ENCODE data around the gene MSH4. TPM values are rescaled to one million over a fixed set of nuclear protein-coding genes. Genes with fewer than 3 reads are reported as not detected.
"Not testable (repeated sequence)": the region's sequence is repeated elsewhere in the genome, so short reads cannot be mapped to it uniquely, and the experiment has no call there.

The MSH4 gene
- total RNA-seq, 4 donors from 2014 or later, result 0.19 to 0.37 (median 0.24) TPM; not detected in 1

DNA sequence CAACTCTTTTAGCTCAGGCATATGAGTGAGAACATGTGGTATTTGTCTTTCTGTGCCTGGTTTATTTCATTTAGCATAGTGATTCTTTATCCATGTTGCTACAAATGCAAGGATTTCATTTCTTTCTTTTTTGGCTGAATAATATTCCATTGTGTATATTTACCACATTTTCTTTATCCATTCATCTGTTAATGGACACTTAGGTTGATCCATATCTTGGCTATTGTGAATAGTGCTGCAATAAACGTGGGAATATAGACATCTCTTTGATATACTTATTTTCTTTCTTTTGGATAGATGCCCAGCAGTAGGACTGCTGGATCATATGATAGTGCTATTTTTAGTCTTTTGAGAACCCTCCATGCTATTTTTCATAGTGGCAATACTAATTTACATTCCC lies 104.7 kb downstream of the MSH4 start:
- DNase-seq (ENCODE audit: low spot score), result no peak
- no peak for ATAC-seq (ENCODE audit: low FRiP score)
- TF ChIP-seq, protein P1, sequence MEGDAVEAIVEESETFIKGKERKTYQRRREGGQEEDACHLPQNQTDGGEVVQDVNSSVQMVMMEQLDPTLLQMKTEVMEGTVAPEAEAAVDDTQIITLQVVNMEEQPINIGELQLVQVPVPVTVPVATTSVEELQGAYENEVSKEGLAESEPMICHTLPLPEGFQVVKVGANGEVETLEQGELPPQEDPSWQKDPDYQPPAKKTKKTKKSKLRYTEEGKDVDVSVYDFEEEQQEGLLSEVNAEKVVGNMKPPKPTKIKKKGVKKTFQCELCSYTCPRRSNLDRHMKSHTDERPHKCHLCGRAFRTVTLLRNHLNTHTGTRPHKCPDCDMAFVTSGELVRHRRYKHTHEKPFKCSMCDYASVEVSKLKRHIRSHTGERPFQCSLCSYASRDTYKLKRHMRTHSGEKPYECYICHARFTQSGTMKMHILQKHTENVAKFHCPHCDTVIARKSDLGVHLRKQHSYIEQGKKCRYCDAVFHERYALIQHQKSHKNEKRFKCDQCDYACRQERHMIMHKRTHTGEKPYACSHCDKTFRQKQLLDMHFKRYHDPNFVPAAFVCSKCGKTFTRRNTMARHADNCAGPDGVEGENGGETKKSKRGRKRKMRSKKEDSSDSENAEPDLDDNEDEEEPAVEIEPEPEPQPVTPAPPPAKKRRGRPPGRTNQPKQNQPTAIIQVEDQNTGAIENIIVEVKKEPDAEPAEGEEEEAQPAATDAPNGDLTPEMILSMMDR (IDR thresholded peaks at IDR 0.05), result no peak

DNA sequence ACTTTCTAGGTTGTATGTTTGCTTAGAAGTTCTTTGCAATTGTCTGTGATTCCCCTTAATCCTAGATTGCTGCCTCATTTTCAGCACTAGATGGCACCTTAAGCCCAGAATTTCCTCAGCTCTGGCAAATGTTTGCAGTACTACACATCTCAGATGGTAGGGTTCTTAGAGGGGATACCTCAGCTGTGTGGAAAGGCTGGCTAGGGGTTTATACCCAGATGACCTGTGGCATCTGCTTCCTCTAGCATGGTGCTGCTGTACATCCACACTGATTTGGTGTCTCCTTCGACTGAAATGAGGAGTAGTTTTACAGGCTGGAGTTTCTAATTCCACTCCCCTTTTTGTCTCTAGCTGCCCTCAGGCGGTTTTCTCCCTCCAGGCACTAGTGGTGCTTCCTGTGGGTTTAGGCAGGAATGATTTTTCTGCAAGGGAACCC lies 112.1 kb downstream of the MSH4 start:
- TF ChIP-seq, protein P1 (IDR thresholded peaks at IDR 0.05), result no peak
- DNase-seq (ENCODE audit: low spot score) (no peak), ATAC-seq (ENCODE audit: low FRiP score) (no peak)

DNA sequence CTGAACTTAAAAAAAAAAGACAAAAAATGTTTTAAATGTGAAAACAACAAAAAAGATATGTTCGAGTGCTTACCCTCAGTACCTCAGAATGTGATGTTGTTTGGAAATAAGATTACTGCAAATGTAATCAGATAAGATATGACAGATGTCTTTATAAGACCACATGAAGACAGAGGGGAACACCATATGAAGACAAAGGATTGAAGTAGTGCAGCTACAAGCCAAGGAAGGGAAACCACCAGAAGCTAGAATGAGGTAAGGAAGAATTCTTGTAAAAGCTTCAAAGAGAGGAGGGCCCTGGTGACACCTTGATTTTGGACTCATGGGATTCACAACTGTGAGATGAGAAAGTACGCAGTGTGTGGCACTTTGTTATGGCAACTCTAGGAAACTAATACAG lies 120.2 kb downstream of the MSH4 start:
- ATAC-seq (ENCODE audit: low FRiP score) (no peak), DNase-seq (ENCODE audit: low spot score) (no peak)
- TF ChIP-seq, protein P1 (IDR thresholded peaks at IDR 0.05), result no peak

DNA sequence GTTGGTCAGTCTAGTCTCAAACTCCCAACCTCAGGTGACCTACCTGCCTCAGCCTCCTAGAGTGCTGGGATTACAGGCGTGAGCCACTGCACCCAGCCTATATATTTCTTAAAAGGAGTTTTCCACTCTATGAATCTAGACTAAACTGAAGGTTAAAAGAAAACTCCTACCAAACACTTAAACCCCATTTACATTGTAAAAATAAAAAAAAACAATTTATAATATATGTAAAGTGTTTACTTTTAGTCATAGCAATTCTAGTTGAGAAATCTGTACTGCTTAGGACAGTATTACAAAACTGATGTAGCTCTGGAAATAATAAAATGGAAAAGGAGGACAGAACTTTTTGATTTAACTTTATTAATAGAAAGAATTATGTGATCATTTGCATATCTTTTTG lies 126.0 kb downstream of the MSH4 start:
- DNase-seq (ENCODE audit: low spot score), result no peak
- no peak for ATAC-seq (ENCODE audit: low FRiP score)
- TF ChIP-seq, protein P1 (IDR thresholded peaks at IDR 0.05), result no peak

DNA sequence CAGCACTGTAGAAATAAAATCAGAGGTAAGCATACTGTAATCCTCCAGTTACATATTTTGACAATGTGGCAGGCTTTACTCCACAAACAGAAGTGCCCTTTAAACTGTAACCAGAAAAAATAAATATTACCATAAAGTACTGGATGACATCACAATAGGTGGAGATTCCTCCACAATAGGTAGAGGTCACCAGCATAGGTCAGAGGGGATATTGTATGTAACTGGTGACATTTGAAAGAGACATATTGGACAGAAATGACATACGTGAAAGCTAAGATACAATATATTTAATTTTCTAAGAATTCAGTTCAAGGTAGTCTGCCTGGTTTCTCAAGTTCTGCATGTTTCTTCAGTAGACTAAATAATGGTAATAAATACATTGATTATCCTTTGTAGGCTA lies 135.6 kb downstream of the MSH4 start, which contains the start of gene ASB17:
ASB17 (minus strand) TSS at position 101 of the 400 bp plus-strand sequence. CDS start 113 bp downstream, outside the sequence.
- DNase-seq (ENCODE audit: low spot score) (no peak), ATAC-seq (ENCODE audit: low FRiP score) (no peak)
- TF ChIP-seq, protein P1 (IDR thresholded peaks at IDR 0.05), result no peak

DNA sequence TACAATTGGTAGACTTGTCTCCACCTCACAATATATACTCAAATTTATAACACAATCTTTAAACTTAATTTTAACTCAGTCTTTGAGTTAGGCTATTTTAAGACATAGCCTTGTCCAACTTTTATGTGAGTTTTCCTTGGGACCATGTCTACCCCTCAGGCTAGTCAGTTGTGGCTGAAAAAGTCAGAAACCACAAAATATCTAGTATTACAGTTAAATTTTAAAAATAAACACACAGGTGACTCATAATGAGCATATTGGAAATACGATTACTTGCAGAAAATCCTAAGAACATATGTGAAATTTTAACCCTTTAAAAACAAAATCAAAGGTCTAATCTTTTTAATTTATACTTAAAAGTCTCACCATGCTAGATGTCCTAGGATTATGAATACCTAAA lies 140.4 kb downstream of the MSH4 start:
- ATAC-seq (ENCODE audit: low FRiP score), result no peak
- DNase-seq (ENCODE audit: low spot score), result no peak
- TF ChIP-seq, protein P1 (IDR thresholded peaks at IDR 0.05), result no peak

DNA sequence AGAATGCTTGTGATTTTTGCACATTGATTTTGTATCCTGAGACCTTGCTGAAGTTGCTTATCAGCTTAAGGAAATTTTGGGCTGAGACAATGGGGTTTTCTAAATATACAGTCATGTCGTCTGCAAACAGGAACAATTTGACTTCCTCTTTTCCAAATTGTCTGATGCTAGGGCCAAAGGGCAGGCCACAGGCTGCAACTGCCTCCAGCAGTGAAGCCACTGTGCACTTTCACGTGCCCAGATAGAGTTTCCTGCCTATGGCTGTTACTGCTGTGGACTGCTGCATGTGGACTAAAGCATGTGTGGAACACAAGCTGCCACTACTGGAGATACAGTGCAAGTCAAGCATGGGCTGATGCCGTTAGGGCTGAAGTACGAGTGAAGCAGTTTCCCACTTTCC lies 146.4 kb downstream of the MSH4 start:
- not testable (repeated sequence) for DNase-seq (ENCODE audit: low spot score); ATAC-seq (ENCODE audit: low FRiP score)

DNA sequence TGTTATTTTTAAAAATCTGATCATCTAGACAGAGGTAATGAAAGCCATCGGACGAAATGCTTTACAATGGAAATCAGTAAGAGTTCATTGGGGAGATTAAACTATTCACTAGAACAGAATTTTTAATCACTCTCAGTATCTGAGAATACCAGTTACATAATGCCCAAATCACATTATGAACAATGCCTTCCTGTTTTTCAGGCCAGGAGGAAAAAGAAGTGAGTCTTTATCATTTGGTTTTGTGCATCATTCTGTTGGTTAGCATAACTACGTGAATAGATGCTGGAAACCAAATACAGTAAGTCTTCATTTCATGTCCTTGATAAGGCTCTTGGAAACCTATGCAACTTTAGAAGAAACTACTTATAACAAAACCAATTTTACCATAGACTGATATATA lies 153.5 kb downstream of the MSH4 start:
- TF ChIP-seq, protein P1 (IDR thresholded peaks at IDR 0.05), result no peak
- DNase-seq (ENCODE audit: low spot score), result no peak
- ATAC-seq (ENCODE audit: low FRiP score), result no peak
